H1 (cell line): ENCODE results near the gene RMND5B. TPM values are rescaled to one million over a fixed set of nuclear protein-coding genes. Genes with fewer than 3 reads are reported as not detected.

Source experiments
- CTCF ChIA-PET: fragments of 300-600 bp; sonication (Branson Sonifier 250); formaldehyde crosslinking; loops from one replicate; lab custom pipeline; 2021; ENCODE audit not compliant: partially characterized antibody; lab: Charles Lee
- POLR2A ChIA-PET: fragments of 300-600 bp; sonication (Branson Sonifier 250); formaldehyde crosslinking; loops from one replicate; lab custom pipeline; 2021; ENCODE audit warnings: inconsistent platforms; ENCODE audit not compliant: partially characterized antibody; lab: Charles Lee
- DNase-seq, 2 experiments: peaks; one replicate each; pipeline versions ENCODE4 v3.0.0 to v3.0.0-alpha.2; 2010 to 2022; ENCODE audit warnings: low spot score in 2 of 2, low read depth in 1 of 2, mixed read lengths in 1 of 2
- FAIRE-seq: peaks from 2 replicates; lab custom pipeline; 2011; peaks lifted over from hg19 to GRCh38; lab: Jason Lieb, UNC
- H2AFZ ChIP-seq: 2 replicates; pipeline ENCODE4 v1.8.1; 2012; ENCODE audit warnings: low read length, inconsistent platforms
- H2AK5ac ChIP-seq: 2 replicates; pipeline ENCODE4 v1.6.1; 2013; ENCODE audit warnings: low read depth, low read length
- H2BK120ac ChIP-seq: replicated peaks from 2 replicates; pipeline ENCODE3; 2013; ENCODE audit warnings: low read depth, low read length, inconsistent platforms
- H2BK12ac ChIP-seq: 2 replicates; pipeline ENCODE4 v1.6.1; 2013; ENCODE audit warnings: low read depth, low read length
- H2BK15ac ChIP-seq: 2 replicates; pipeline ENCODE4 v1.6.1; 2013; ENCODE audit warnings: low read length
- H2BK20ac ChIP-seq: 2 replicates; pipeline ENCODE4 v1.6.1; 2013; ENCODE audit warnings: low read length
- H2BK5ac ChIP-seq: 2 replicates; pipeline ENCODE4 v1.6.1; 2013; ENCODE audit warnings: low read depth, low read length
- H3K14ac ChIP-seq: 2 replicates; pipeline ENCODE4 v1.6.1; 2013; ENCODE audit warnings: inconsistent platforms; ENCODE audit not compliant: insufficient read length
- H3K18ac ChIP-seq: 2 replicates; pipeline ENCODE4 v1.6.1; 2013; ENCODE audit warnings: low read length; ENCODE audit errors: extremely low read depth
- H3K23ac ChIP-seq: 2 replicates; pipeline ENCODE4 v1.6.1; 2013; ENCODE audit warnings: inconsistent platforms; ENCODE audit not compliant: insufficient read length
- H3K23me2 ChIP-seq: 2 replicates; pipeline ENCODE4 v1.6.1; 2013; ENCODE audit warnings: low read depth, low read length
- H3K27ac ChIP-seq: 2 replicates; pipeline ENCODE4 v1.6.1; 2011; ENCODE audit warnings: low read depth, low read length, inconsistent platforms
- H3K27me3 ChIP-seq, 4 experiments: replicated peaks in 1 of 4; 1 replicate in 1 of 4; 2 replicates in 3 of 4; pipeline versions ENCODE4 v1.6.1 to v1.8.1; 2011 to 2013; ENCODE audit warnings: low read length in 3 of 4, mild to moderate bottlenecking in 3 of 4, inconsistent platforms in 2 of 4, mixed read lengths in 2 of 4, moderate library complexity in 1 of 4; ENCODE audit not compliant: control insufficient read depth in 3 of 4, insufficient read depth in 3 of 4; ENCODE audit errors: extremely low read depth in 1 of 4
- H3K36me3 ChIP-seq, 4 experiments: 2 replicates each; pipeline versions ENCODE4 v1.6.1 to v1.8.1; 2011 to 2013; ENCODE audit warnings: mild to moderate bottlenecking in 4 of 4, low read length in 3 of 4, moderate library complexity in 2 of 4, control low read depth in 1 of 4, inconsistent platforms in 1 of 4; ENCODE audit not compliant: insufficient read depth in 4 of 4, control insufficient read depth in 2 of 4
- H3K4ac ChIP-seq: replicated peaks from 2 replicates; pipeline ENCODE3; 2013; ENCODE audit warnings: low read length, low read depth, mixed read lengths, inconsistent platforms; ENCODE audit not compliant: insufficient read length
- H3K4me1 ChIP-seq, 4 experiments: replicated peaks in 1 of 4; 1 replicate in 1 of 4; 2 replicates in 3 of 4; pipeline versions ENCODE4 v1.6.1 to v1.8.1; 2011 to 2013; ENCODE audit warnings: low read length in 3 of 4, inconsistent platforms in 2 of 4, mixed read lengths in 1 of 4; ENCODE audit not compliant: insufficient read depth in 4 of 4, control insufficient read depth in 3 of 4
- H3K4me2 ChIP-seq, 2 experiments: 2 replicates each; pipeline versions ENCODE4 v1.6.1 to v1.8.1; 2011 to 2013; ENCODE audit warnings: low read depth in 2 of 2, low read length in 2 of 2, control low read depth in 1 of 2, inconsistent platforms in 1 of 2, mild to moderate bottlenecking in 1 of 2; ENCODE audit not compliant: insufficient read depth in 1 of 2
- H3K4me3 ChIP-seq, 4 experiments: fragments of 200-600, 300-600 bp in 1 of 4; sonication (generic), shearing (Covaris generic), sonication (Bioruptor Twin) in 1 of 4; 2 replicates each; pipeline versions ENCODE4 v1.5.1 to v1.8.1; 2011 to 2016; ENCODE audit warnings: low read length in 4 of 4, low read depth in 3 of 4, control low read depth in 2 of 4, inconsistent platforms in 2 of 4, mild to moderate bottlenecking in 2 of 4, mixed read lengths in 1 of 4, moderate library complexity in 1 of 4; ENCODE audit not compliant: insufficient read depth in 2 of 4; ENCODE audit errors: extremely low read depth in 1 of 4
- H3K56ac ChIP-seq: replicated peaks from 2 replicates; pipeline ENCODE3; 2013; ENCODE audit warnings: low read depth, mild to moderate bottlenecking, mixed read lengths, low read length, inconsistent platforms; ENCODE audit not compliant: insufficient read length
- H3K79me1 ChIP-seq: 2 replicates; pipeline ENCODE4 v1.6.1; 2013; ENCODE audit warnings: low read depth, low read length, control low read depth
- H3K79me2 ChIP-seq, 2 experiments: 2 replicates each; pipeline versions ENCODE4 v1.6.1 to v1.8.1; 2012 to 2013; ENCODE audit warnings: low read length in 2 of 2, mild to moderate bottlenecking in 2 of 2, inconsistent platforms in 1 of 2; ENCODE audit not compliant: insufficient read depth in 2 of 2, control insufficient read depth in 1 of 2
- H3K9ac ChIP-seq, 4 experiments: replicated peaks in 1 of 4; 1 replicate in 1 of 4; 2 replicates in 3 of 4; pipeline versions ENCODE4 v1.6.1 to v1.8.1; 2011 to 2013; ENCODE audit warnings: low read depth in 3 of 4, low read length in 3 of 4, control low read depth in 2 of 4, mild to moderate bottlenecking in 2 of 4, moderate library complexity in 2 of 4, inconsistent platforms in 1 of 4; ENCODE audit errors: extremely low read depth in 1 of 4
- H3K9me3 ChIP-seq, 2 experiments: 2 replicates each; pipeline versions ENCODE4 v1.6.1 to v1.8.1; 2012 to 2013; ENCODE audit warnings: mild to moderate bottlenecking in 2 of 2, moderate library complexity in 2 of 2, control low read depth in 1 of 2, inconsistent platforms in 1 of 2, low read depth in 1 of 2, low read length in 1 of 2, mixed read lengths in 1 of 2; ENCODE audit not compliant: insufficient read depth in 2 of 2
- H4K20me1 ChIP-seq, 2 experiments: replicated peaks in 1 of 2; 2 replicates each; pipeline versions ENCODE3 to v1.8.1; 2011 to 2013; ENCODE audit warnings: inconsistent platforms in 2 of 2, low read length in 2 of 2, mild to moderate bottlenecking in 1 of 2; ENCODE audit not compliant: insufficient read depth in 2 of 2, control insufficient read depth in 1 of 2
- H4K5ac ChIP-seq: 2 replicates; pipeline ENCODE4 v1.6.1; 2013; ENCODE audit warnings: low read length, low read depth, mixed read lengths, inconsistent platforms; ENCODE audit not compliant: insufficient read length
- H4K8ac ChIP-seq: 2 replicates; pipeline ENCODE4 v1.8.0; 2013; ENCODE audit warnings: mild to moderate bottlenecking, moderate library complexity, low read length, inconsistent platforms; ENCODE audit not compliant: insufficient read depth; ENCODE audit errors: extremely low read depth
- H4K91ac ChIP-seq: replicated peaks from 2 replicates; pipeline ENCODE3; 2013; ENCODE audit warnings: low read length, mixed read lengths, inconsistent platforms; ENCODE audit not compliant: insufficient read length
- BRCA1 ChIP-seq: IDR thresholded peaks from 2 replicates; pipeline ENCODE4 v1.6.1; 2012; ENCODE audit warnings: low read depth, low read length, improper control_type of control experiment
- CBX5 ChIP-seq: fragments of 300-800, 300-1000 bp; sonication (generic); IDR thresholded peaks from 2 replicates; pipeline ENCODE4 v1.7.1; 2016; ENCODE audit warnings: antibody characterized with exemption, low read length, low read depth
- CHD1 ChIP-seq: IDR thresholded peaks from 2 replicates; pipeline ENCODE4 v1.6.1; 2012; ENCODE audit warnings: low read depth, low read length, improper control_type of control experiment
- CTBP2 ChIP-seq: IDR thresholded peaks from 2 replicates; pipeline ENCODE4 v1.7.0; 2011; ENCODE audit warnings: borderline replicate concordance, mild to moderate bottlenecking, moderate library complexity, mixed read lengths, low read length; ENCODE audit not compliant: insufficient read depth, insufficient read length
- JUN ChIP-seq: IDR thresholded peaks from 2 replicates; pipeline ENCODE4 v1.6.1; 2011; ENCODE audit warnings: low read depth, mild to moderate bottlenecking, improper control_type of control experiment, low read length
- KDM1A ChIP-seq: fragments of 200-600, 300-600 bp; sonication (generic); IDR thresholded peaks from 2 replicates; pipeline ENCODE4 v1.7.1; 2016; ENCODE audit warnings: mild to moderate bottlenecking, low read length, borderline replicate concordance
- MAFK ChIP-seq: IDR thresholded peaks from 2 replicates; pipeline ENCODE4 v1.6.1; 2012; ENCODE audit warnings: low read depth, mild to moderate bottlenecking, improper control_type of control experiment, low read length
- MAX ChIP-seq: IDR thresholded peaks from 2 replicates; pipeline ENCODE4 v1.6.1; 2012; ENCODE audit warnings: inconsistent platforms
- RNF2 ChIP-seq: fragments of 200-900, 300-1000 bp; sonication (generic); IDR thresholded peaks from 2 replicates; pipeline ENCODE4 v1.7.1; 2016; ENCODE audit warnings: borderline replicate concordance, low read depth, mild to moderate bottlenecking, antibody characterized with exemption, low read length; ENCODE audit not compliant: poor library complexity, severe bottlenecking; ENCODE audit errors: missing control alignments
- SRF ChIP-seq: IDR thresholded peaks from 2 replicates; pipeline ENCODE4 v1.6.1; 2011; ENCODE audit warnings: mild to moderate bottlenecking, low read depth, low read length, moderate library complexity
- SUZ12 ChIP-seq: fragments of 200-600 bp; sonication (generic); IDR thresholded peaks from 2 replicates; pipeline ENCODE4 v1.6.1; 2012; ENCODE audit warnings: mild to moderate bottlenecking, inconsistent platforms, low read length, moderate library complexity, mixed read lengths
- TAF1 ChIP-seq: IDR thresholded peaks from 2 replicates; pipeline ENCODE4 v1.6.1; 2011; ENCODE audit warnings: mild to moderate bottlenecking, low read depth, low read length
- TCF12 ChIP-seq: IDR thresholded peaks from 2 replicates; pipeline ENCODE4 v1.6.1; 2011; ENCODE audit warnings: low read depth, mild to moderate bottlenecking, low read length
- YY1 ChIP-seq: IDR thresholded peaks from 2 replicates; pipeline ENCODE4 v1.6.1; 2011; ENCODE audit warnings: low read depth, mild to moderate bottlenecking, low read length
- WGBS, 2 experiments: shearing (Covaris generic) in 1 of 2; methylation state at CpG; one replicate each; pipeline versions ENCODE4 v1.1.6 to v1.1.7; 2013 to 2015; ENCODE audit warnings: low lambda C conversion rate in 2 of 2, mixed read lengths in 2 of 2, inconsistent platforms in 1 of 2, low coverage in 1 of 2, missing lambda C conversion rate in 1 of 2; ENCODE audit not compliant: insufficient replicate concordance in 2 of 2, insufficient coverage in 1 of 2, insufficient read length in 1 of 2; ENCODE audit errors: extremely low coverage in 1 of 2, missing lambda C conversion rate in 1 of 2; 5-methylcytosine and 5-hydroxymethylcytosine counted together
- polyA plus RNA-seq, 7 experiments: library from polyadenylated mRNA; depleted of rRNA in 3 of 7; stranded (reverse) in 5 of 7; unstranded in 2 of 7; fragments of >200 nt in 5 of 7; fragments of 200-250 nt in 2 of 7; gene quantifications; 1 replicate in 5 of 7; 2 replicates in 1 of 7; 4 replicates in 1 of 7; pipeline versions ENCODE4 v1.2.1 to v1.2.3, GENCODE V29; 2011 to 2013; ENCODE audit warnings: missing spikeins in 2 of 7, mixed read lengths in 2 of 7
- total RNA-seq: library from RNA; stranded (reverse); fragmentation: NEBNext Ultra II Directional; extraction: Animal tissue kit (Norgen Biotek cat#: 25700); gene quantifications from 2 replicates; pipeline ENCODE4 v1.2.1, GENCODE V29; 2021

Gene RMND5B
- total and polyA plus RNA-seq, 2 of the 8 experiments (the other 6 are each of a cell fraction or from before 2014, with no cell fraction given): 75.9 to 90.2 TPM

DNA sequence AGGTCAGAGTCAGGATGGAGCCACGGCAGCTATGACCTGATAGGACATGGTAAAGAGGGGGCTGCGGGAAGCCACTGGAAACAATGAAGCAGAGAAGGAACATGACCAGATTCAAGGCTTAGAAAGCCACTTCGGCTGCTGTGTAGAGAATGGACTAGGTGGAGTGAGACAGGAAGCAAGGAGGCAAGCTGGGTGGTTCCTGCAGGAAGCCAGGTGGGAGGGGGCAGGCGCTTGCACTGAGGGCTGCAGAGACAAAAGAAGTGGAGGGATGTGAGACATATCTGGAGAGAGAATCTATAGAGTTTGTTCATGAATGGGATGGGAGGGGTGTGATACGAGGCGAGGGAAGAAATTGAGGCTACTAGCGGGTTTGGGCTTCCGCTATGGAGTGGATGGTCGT, 36.5 kb upstream of the RMND5B start:
- H3K23ac ChIP-seq: no peak overlapping the region

More for the DNA sequence above, 36.5 kb upstream of the RMND5B start:
- Histone ChIP-seq H3K9ac (no peak overlapping the region), H3K23me2 (no peaks in the 10 kb centered on the region; the same call in 1 of the 2 replicates), H3K14ac (no peak overlapping the region), H3K4me2 (no peak overlapping the region), H3K18ac (no peak overlapping the region), H2BK12ac (no peak overlapping the region), H2BK120ac (no peak overlapping the region), H3K4me1 (no peaks in the 10 kb centered on the region), H3K36me3 (no peaks in the 10 kb centered on the region), H3K56ac (no peak overlapping the region), H4K91ac (no peak overlapping the region), H3K9me3 (no peaks in the 10 kb centered on the region), H4K20me1 (no peaks in the 10 kb centered on the region), H2BK20ac (peak overlapping the region; percentile 97; the same call in 1 of the 2 replicates), H4K5ac (no peak overlapping the region), H2BK5ac (no peak overlapping the region), H3K79me2 (no peaks in the 10 kb centered on the region), H2BK15ac (peak overlapping the region; percentile 72; the same call in 1 of the 2 replicates), H2AFZ (no peak overlapping the region), H3K4ac (no peak overlapping the region), H3K27ac (no peak overlapping the region), H3K27me3 (no peaks in the 10 kb centered on the region), H3K4me3 (no peak overlapping the region), H3K79me1 (no peaks in the 10 kb centered on the region), H2AK5ac (no peak overlapping the region; the same call in 1 of the 2 replicates), H4K8ac (no peak overlapping the region)
- no peak for FAIRE-seq
- WGBS, 2 experiments: 92 to 100% methylated on average over 2 to 9 of the region's 9 CpGs
- POLR2A ChIA-PET: interaction anchor here (0.6 to 2.1 kb wide), 6 partner anchors 9 to 55 kb away, joined by 3 to 12 read pairs (median 4); partner anchors contain the start of gene RMND5B
- CTCF ChIA-PET: interaction anchor here (1.0 to 1.8 kb wide), 4 partner anchors 12 to 111 kb away, joined by 3 to 10 read pairs (median 4); no protein-coding TSS in a partner anchor
- no peak for TF ChIP-seq MAFK
- no peak for TF ChIP-seq CTBP2
- TF ChIP-seq RNF2: no peak
- TF ChIP-seq SRF: no peak
- no peak for TF ChIP-seq TAF1
- TF ChIP-seq SUZ12: no peak
- TF ChIP-seq YY1: no peak
- TF ChIP-seq MAX: no peak
- no peak for TF ChIP-seq CBX5
- TF ChIP-seq JUN: no peak
- no peak for TF ChIP-seq TCF12
- TF ChIP-seq CHD1: no peak
- no peak for TF ChIP-seq KDM1A
- TF ChIP-seq BRCA1: no peak
- DNase-seq: no peak
